ENCODE measurements around the gene DNAH11. TPM values are rescaled to one million over a fixed set of nuclear protein-coding genes. Genes with fewer than 3 reads are reported as not detected.
A peak's percentile ranks its signal among the peaks of the same experiment; 100 is the strongest.

The DNAH11 gene
- total RNA-seq, 1 experiment from 2014 or later: 2.0 TPM

GRCh38 chr7:21616091-21616490 is 73.3 kb downstream of the DNAH11 start:
- Mint-ChIP-seq H3K9me3 (ENCODE audit: unreplicated experiment) (no peaks in the 10 kb centered on the region), H3K4me3 (ENCODE audit: unreplicated experiment) (no peak overlapping the region), H3K4me1 (ENCODE audit: low read depth, unreplicated experiment) (peaks cover 29% of the 10 kb centered on the region), H3K36me3 (ENCODE audit: insufficient read depth, unreplicated experiment) (peaks cover 7% of the 10 kb centered on the region), H3K27ac (ENCODE audit: unreplicated experiment) (peak overlapping the region; percentile 94), H3K27me3 (ENCODE audit: insufficient read depth, unreplicated experiment) (no peaks in the 10 kb centered on the region)
- Histone ChIP-seq H3K9me3 (no peaks in the 10 kb centered on the region; the same call in 1 of the 2 replicates), H3K4me1 (peaks cover 47% of the 10 kb centered on the region), H3K4me3 (ENCODE audit: low read depth, low read length) (no peak overlapping the region), H3K27me3 (replicated peaks; ENCODE audit: control insufficient read depth, insufficient read depth, low read length) (no peaks in the 10 kb centered on the region), H3K36me3 (ENCODE audit: control insufficient read depth, insufficient read depth, low read length) (no peaks in the 10 kb centered on the region)
- intact Hi-C loops (cut with micrococcal nuclease; ENCODE audit: unreplicated experiment): loop anchor here (2.0 kb wide), 2 partner anchors 65 to 189 kb away; no protein-coding TSS in a partner anchor
- ChIA-PET CTCF (no interaction called here), POLR2A (no interaction called here)
- BruUV-seq (replicated peaks): no TSS peak
- no peak for DNase-seq
- no peak for TF ChIP-seq CTCF (IDR thresholded peaks at IDR 0.05; ENCODE audit: insufficient read depth in 1 of 2, low read depth in 1 of 2, low read length in 1 of 2, severe bottlenecking in 1 of 2, unreplicated experiment in 1 of 2)

GRCh38 chr7:21616796-21617436 is 74.1 kb downstream of the DNAH11 start:
- no peaks in the 10 kb centered on the region for H3K27me3 ChIP-seq (replicated peaks; ENCODE audit: control insufficient read depth, insufficient read depth, low read length)
- no peaks in the 10 kb centered on the region; the same call in 1 of the 2 replicates for H3K9me3 ChIP-seq
- Mint-ChIP-seq H3K27me3 (ENCODE audit: insufficient read depth, unreplicated experiment) (no peaks in the 10 kb centered on the region), H3K9me3 (ENCODE audit: unreplicated experiment) (no peaks in the 10 kb centered on the region), H3K4me1 (ENCODE audit: low read depth, unreplicated experiment) (peaks cover 29% of the 10 kb centered on the region), H3K4me3 (ENCODE audit: unreplicated experiment) (peak overlapping the region; percentile 59), H3K27ac (ENCODE audit: unreplicated experiment) (peak overlapping the region; percentile 94), H3K36me3 (ENCODE audit: insufficient read depth, unreplicated experiment) (peaks cover 7% of the 10 kb centered on the region)
- TF ChIP-seq CTCF (IDR thresholded peaks at IDR 0.05; ENCODE audit: insufficient read depth in 1 of 2, low read depth in 1 of 2, low read length in 1 of 2, severe bottlenecking in 1 of 2, unreplicated experiment in 1 of 2): no peak
- ChIA-PET CTCF (no interaction called here), POLR2A (no interaction called here)
- no peaks in the 10 kb centered on the region for H3K36me3 ChIP-seq (ENCODE audit: control insufficient read depth, insufficient read depth, low read length)
- no peak overlapping the region for H3K4me3 ChIP-seq (ENCODE audit: low read depth, low read length)
- H3K4me1 ChIP-seq: peaks cover 40% of the 10 kb centered on the region
- no TSS peak for BruUV-seq (replicated peaks)
- intact Hi-C loops (cut with micrococcal nuclease; ENCODE audit: unreplicated experiment): loop anchor here (1.0 to 2.0 kb wide), 3 partner anchors 66 to 190 kb away; no protein-coding TSS in a partner anchor
- peak in 1 of 2 experiments; percentile 60 for DNase-seq

- POLR2A ChIA-PET: no interaction called here
- CTCF ChIA-PET: interaction anchor here (1.0 kb wide), 1 partner anchor 150 kb away, joined by 3 read pairs; no protein-coding TSS in a partner anchor
- no peaks in the 10 kb centered on the region for H3K27me3 Mint-ChIP-seq (ENCODE audit: insufficient read depth, unreplicated experiment)
- H3K4me3 ChIP-seq (ENCODE audit: low read depth, low read length): no peak overlapping the region
- peaks cover 7% of the 10 kb centered on the region for H3K36me3 Mint-ChIP-seq (ENCODE audit: insufficient read depth, unreplicated experiment)
- H3K4me3 Mint-ChIP-seq (ENCODE audit: unreplicated experiment): peak overlapping the region; percentile 59
- no peaks in the 10 kb centered on the region for H3K9me3 Mint-ChIP-seq (ENCODE audit: unreplicated experiment)
- BruUV-seq (replicated peaks): TSS peak; percentile 89
- no peaks in the 10 kb centered on the region; the same call in 1 of the 2 replicates for H3K9me3 ChIP-seq
- peak overlapping the region; percentile 94 for H3K27ac Mint-ChIP-seq (ENCODE audit: unreplicated experiment)
- no peak for TF ChIP-seq CTCF (IDR thresholded peaks at IDR 0.05; ENCODE audit: insufficient read depth in 1 of 2, low read depth in 1 of 2, low read length in 1 of 2, severe bottlenecking in 1 of 2, unreplicated experiment in 1 of 2)
- H3K36me3 ChIP-seq (ENCODE audit: control insufficient read depth, insufficient read depth, low read length): no peaks in the 10 kb centered on the region
- intact Hi-C loops (cut with micrococcal nuclease; ENCODE audit: unreplicated experiment): loop anchor here (1.0 to 2.0 kb wide), 3 partner anchors 67 to 191 kb away; no protein-coding TSS in a partner anchor
- H3K27me3 ChIP-seq (replicated peaks; ENCODE audit: control insufficient read depth, insufficient read depth, low read length): no peaks in the 10 kb centered on the region
- H3K4me1 Mint-ChIP-seq (ENCODE audit: low read depth, unreplicated experiment): peaks cover 29% of the 10 kb centered on the region
- H3K4me1 ChIP-seq: peaks cover 40% of the 10 kb centered on the region
- peak in 1 of 2 experiments; percentile 19 for DNase-seq
Observed at GRCh38 chr7:21617513-21617912, 74.7 kb downstream of the DNAH11 start.

Measured in Caco-2 (cell line).